HL-60 (cell line): ENCODE measurements around the gene SCAF8.

Experiments
- GABPA ChIP-seq: IDR thresholded peaks from 2 replicates; pipeline ENCODE4 v1.6.1; 2012; ENCODE audit warnings: low read depth
- POLR2AphosphoS5 ChIP-seq: IDR thresholded peaks from 2 replicates; pipeline ENCODE4 v1.6.1; 2012; ENCODE audit warnings: low read depth
- SPI1 ChIP-seq: IDR thresholded peaks from 2 replicates; pipeline ENCODE4 v1.6.1; 2012; ENCODE audit warnings: low read depth, mild to moderate bottlenecking, borderline replicate concordance
- TF ChIP-seq, protein P1 (sequence below): IDR thresholded peaks from one replicate; pipeline ENCODE4 v1.5.1; 2011; ENCODE audit warnings: low read length, control low read depth, inconsistent platforms; ENCODE audit not compliant: insufficient read depth
- TF ChIP-seq, protein P2 (sequence below): IDR thresholded peaks from 2 replicates; pipeline ENCODE4 v1.6.1; 2012; ENCODE audit warnings: low read depth; ENCODE audit not compliant: insufficient replicate concordance

DNA sequence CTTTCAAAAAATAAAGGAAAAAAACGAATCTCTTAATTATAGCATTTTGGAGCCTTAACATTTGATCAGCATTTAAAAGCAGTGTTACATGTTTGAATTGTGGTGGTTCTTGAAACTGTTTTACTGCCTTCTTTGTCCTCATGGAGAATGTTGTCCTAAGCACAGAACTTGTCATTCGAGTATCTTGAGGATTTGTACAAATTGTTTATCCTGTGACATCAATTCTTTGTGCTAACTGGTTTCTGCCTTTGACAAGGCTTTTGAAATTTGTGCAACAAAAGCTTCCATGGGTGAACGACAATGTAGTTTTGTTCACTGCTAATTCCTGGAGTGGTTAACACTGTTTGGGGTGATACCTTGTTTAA is 130.8 kb downstream of the SCAF8 start:
- TF ChIP-seq, protein P1, sequence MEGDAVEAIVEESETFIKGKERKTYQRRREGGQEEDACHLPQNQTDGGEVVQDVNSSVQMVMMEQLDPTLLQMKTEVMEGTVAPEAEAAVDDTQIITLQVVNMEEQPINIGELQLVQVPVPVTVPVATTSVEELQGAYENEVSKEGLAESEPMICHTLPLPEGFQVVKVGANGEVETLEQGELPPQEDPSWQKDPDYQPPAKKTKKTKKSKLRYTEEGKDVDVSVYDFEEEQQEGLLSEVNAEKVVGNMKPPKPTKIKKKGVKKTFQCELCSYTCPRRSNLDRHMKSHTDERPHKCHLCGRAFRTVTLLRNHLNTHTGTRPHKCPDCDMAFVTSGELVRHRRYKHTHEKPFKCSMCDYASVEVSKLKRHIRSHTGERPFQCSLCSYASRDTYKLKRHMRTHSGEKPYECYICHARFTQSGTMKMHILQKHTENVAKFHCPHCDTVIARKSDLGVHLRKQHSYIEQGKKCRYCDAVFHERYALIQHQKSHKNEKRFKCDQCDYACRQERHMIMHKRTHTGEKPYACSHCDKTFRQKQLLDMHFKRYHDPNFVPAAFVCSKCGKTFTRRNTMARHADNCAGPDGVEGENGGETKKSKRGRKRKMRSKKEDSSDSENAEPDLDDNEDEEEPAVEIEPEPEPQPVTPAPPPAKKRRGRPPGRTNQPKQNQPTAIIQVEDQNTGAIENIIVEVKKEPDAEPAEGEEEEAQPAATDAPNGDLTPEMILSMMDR: no peak
- TF ChIP-seq POLR2AphosphoS5 (no peak), GABPA (no peak), SPI1 (no peak)
- TF ChIP-seq, protein P2, sequence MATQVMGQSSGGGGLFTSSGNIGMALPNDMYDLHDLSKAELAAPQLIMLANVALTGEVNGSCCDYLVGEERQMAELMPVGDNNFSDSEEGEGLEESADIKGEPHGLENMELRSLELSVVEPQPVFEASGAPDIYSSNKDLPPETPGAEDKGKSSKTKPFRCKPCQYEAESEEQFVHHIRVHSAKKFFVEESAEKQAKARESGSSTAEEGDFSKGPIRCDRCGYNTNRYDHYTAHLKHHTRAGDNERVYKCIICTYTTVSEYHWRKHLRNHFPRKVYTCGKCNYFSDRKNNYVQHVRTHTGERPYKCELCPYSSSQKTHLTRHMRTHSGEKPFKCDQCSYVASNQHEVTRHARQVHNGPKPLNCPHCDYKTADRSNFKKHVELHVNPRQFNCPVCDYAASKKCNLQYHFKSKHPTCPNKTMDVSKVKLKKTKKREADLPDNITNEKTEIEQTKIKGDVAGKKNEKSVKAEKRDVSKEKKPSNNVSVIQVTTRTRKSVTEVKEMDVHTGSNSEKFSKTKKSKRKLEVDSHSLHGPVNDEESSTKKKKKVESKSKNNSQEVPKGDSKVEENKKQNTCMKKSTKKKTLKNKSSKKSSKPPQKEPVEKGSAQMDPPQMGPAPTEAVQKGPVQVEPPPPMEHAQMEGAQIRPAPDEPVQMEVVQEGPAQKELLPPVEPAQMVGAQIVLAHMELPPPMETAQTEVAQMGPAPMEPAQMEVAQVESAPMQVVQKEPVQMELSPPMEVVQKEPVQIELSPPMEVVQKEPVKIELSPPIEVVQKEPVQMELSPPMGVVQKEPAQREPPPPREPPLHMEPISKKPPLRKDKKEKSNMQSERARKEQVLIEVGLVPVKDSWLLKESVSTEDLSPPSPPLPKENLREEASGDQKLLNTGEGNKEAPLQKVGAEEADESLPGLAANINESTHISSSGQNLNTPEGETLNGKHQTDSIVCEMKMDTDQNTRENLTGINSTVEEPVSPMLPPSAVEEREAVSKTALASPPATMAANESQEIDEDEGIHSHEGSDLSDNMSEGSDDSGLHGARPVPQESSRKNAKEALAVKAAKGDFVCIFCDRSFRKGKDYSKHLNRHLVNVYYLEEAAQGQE: no peak
